ENCODE measurements around the gene TSPAN32. TPM values are rescaled to one million over a fixed set of nuclear protein-coding genes. Genes with fewer than 3 reads are reported as not detected.

The TSPAN32 gene
- total and polyA plus RNA-seq, 2 donors (not counting 1 experiment from before 2014, with no cell fraction given), result 0.17 TPM; not detected in 1

GRCh38 chr11:2308713-2309112 is 6.9 kb downstream of the TSPAN32 start:
- H3K9ac ChIP-seq (ENCODE audit: insufficient read depth, low read length), result no peak overlapping the region
- H3K79me2 ChIP-seq (ENCODE audit: control insufficient read depth, insufficient read depth, low read length), result no peaks in the 10 kb centered on the region
- DNase-seq (ENCODE audit: low read depth in 2 of 2), result no peak
- no peak overlapping the region for H3K4me2 ChIP-seq (ENCODE audit: extremely low read depth, insufficient read depth, low read length)
- no peak for TF ChIP-seq CTCF (conservative IDR thresholded peaks at IDR 0.05 in 1 of 2, IDR thresholded peaks at IDR 0.05 in 1 of 2; ENCODE audit: low read depth in 1 of 2, low read length in 2 of 2)
- TF ChIP-seq EZH2 (IDR thresholded peaks at IDR 0.05; ENCODE audit: low read length, missing control alignments), result no peak
- no peaks in the 10 kb centered on the region for H3K36me3 ChIP-seq (ENCODE audit: control insufficient read depth, insufficient read depth, low read length)
- H3K4me3 ChIP-seq (replicated peaks in 1 of 4; ENCODE audit: control extremely low read depth in 1 of 4, insufficient read depth in 1 of 4, low read depth in 3 of 4, low read length in 4 of 4), result no peak overlapping the region
- H3K9me3 ChIP-seq (ENCODE audit: control insufficient read depth, insufficient read depth, low read depth, low read length), result no peaks in the 10 kb centered on the region
- peaks cover 14% of the 10 kb centered on the region for H3K4me1 ChIP-seq (ENCODE audit: control insufficient read depth, extremely low read depth, insufficient read depth, low read length)
- H2AFZ ChIP-seq (ENCODE audit: low read length), result no peak overlapping the region
- H4K20me1 ChIP-seq (ENCODE audit: control insufficient read depth, extremely low read depth, insufficient read depth, low read length), result no peaks in the 10 kb centered on the region
- H3K27me3 ChIP-seq (ENCODE audit: control insufficient read depth, insufficient read depth, low read length), result no peaks in the 10 kb centered on the region
- no peak overlapping the region for H3K27ac ChIP-seq (ENCODE audit: insufficient read depth, low read length)

- H3K4me2 ChIP-seq (ENCODE audit: extremely low read depth, insufficient read depth, low read length), result no peak overlapping the region
- H3K4me1 ChIP-seq (ENCODE audit: control insufficient read depth, extremely low read depth, insufficient read depth, low read length), result peaks cover 14% of the 10 kb centered on the region
- H3K9me3 ChIP-seq (ENCODE audit: control insufficient read depth, insufficient read depth, low read depth, low read length), result no peaks in the 10 kb centered on the region
- H3K27me3 ChIP-seq (ENCODE audit: control insufficient read depth, insufficient read depth, low read length), result no peaks in the 10 kb centered on the region
- no peak for TF ChIP-seq EZH2 (IDR thresholded peaks at IDR 0.05; ENCODE audit: low read length, missing control alignments)
- no peak for TF ChIP-seq CTCF (conservative IDR thresholded peaks at IDR 0.05 in 1 of 2, IDR thresholded peaks at IDR 0.05 in 1 of 2; ENCODE audit: low read depth in 1 of 2, low read length in 2 of 2)
- H2AFZ ChIP-seq (ENCODE audit: low read length), result no peak overlapping the region
- H4K20me1 ChIP-seq (ENCODE audit: control insufficient read depth, extremely low read depth, insufficient read depth, low read length), result no peaks in the 10 kb centered on the region
- no peaks in the 10 kb centered on the region for H3K36me3 ChIP-seq (ENCODE audit: control insufficient read depth, insufficient read depth, low read length)
- no peak for DNase-seq (ENCODE audit: low read depth in 2 of 2)
- H3K79me2 ChIP-seq (ENCODE audit: control insufficient read depth, insufficient read depth, low read length), result no peaks in the 10 kb centered on the region
- H3K4me3 ChIP-seq (replicated peaks in 1 of 4; ENCODE audit: control extremely low read depth in 1 of 4, insufficient read depth in 1 of 4, low read depth in 3 of 4, low read length in 4 of 4), result no peak overlapping the region
- no peak overlapping the region for H3K9ac ChIP-seq (ENCODE audit: insufficient read depth, low read length)
- no peak overlapping the region for H3K27ac ChIP-seq (ENCODE audit: insufficient read depth, low read length)
Observed at GRCh38 chr11:2309251-2310072, 7.6 kb downstream of the TSPAN32 start.

- H3K27ac ChIP-seq (ENCODE audit: insufficient read depth, low read length), result no peak overlapping the region
- peaks cover 18% of the 10 kb centered on the region for H3K4me1 ChIP-seq (ENCODE audit: control insufficient read depth, extremely low read depth, insufficient read depth, low read length)
- H3K9me3 ChIP-seq (ENCODE audit: control insufficient read depth, insufficient read depth, low read depth, low read length), result no peaks in the 10 kb centered on the region
- no peak overlapping the region for H2AFZ ChIP-seq (ENCODE audit: low read length)
- no peak overlapping the region for H3K4me2 ChIP-seq (ENCODE audit: extremely low read depth, insufficient read depth, low read length)
- H3K4me3 ChIP-seq (replicated peaks in 1 of 4; ENCODE audit: control extremely low read depth in 1 of 4, insufficient read depth in 1 of 4, low read depth in 3 of 4, low read length in 4 of 4), result no peak overlapping the region
- no peak overlapping the region for H3K9ac ChIP-seq (ENCODE audit: insufficient read depth, low read length)
- DNase-seq (ENCODE audit: low read depth in 2 of 2), result no peak
- no peak for TF ChIP-seq EZH2 (IDR thresholded peaks at IDR 0.05; ENCODE audit: low read length, missing control alignments)
- TF ChIP-seq CTCF (conservative IDR thresholded peaks at IDR 0.05 in 1 of 2, IDR thresholded peaks at IDR 0.05 in 1 of 2; ENCODE audit: low read depth in 1 of 2, low read length in 2 of 2), result no peak
- H3K27me3 ChIP-seq (ENCODE audit: control insufficient read depth, insufficient read depth, low read length), result no peaks in the 10 kb centered on the region
- no peaks in the 10 kb centered on the region for H4K20me1 ChIP-seq (ENCODE audit: control insufficient read depth, extremely low read depth, insufficient read depth, low read length)
- H3K36me3 ChIP-seq (ENCODE audit: control insufficient read depth, insufficient read depth, low read length), result no peaks in the 10 kb centered on the region
- H3K79me2 ChIP-seq (ENCODE audit: control insufficient read depth, insufficient read depth, low read length), result no peaks in the 10 kb centered on the region
Observed at GRCh38 chr11:2310073-2310785, 8.4 kb downstream of the TSPAN32 start.

Measured in fibroblast of lung (primary cell).